NCI-H446 (cell line): ENCODE data around the gene CTSW.

Experiments used
- DNase-seq, 2 experiments: peaks; one replicate each; lab custom pipeline; 2025; lab: John Stamatoyannopoulos, UW

CTSW gene

GRCh38 chr11:65928667-65929066 lies 49.0 kb downstream of the CTSW start:
- no peak for DNase-seq

- no peak for DNase-seq
These were observed 52.3 kb downstream of the CTSW start for GRCh38 chr11:65931773-65932557.

- DNase-seq: no peak
These were observed 52.9 kb downstream of the CTSW start for GRCh38 chr11:65932558-65932919.
